ENCODE measurements around the gene CDH4.

CDH4 gene

GRCh38 chr20:61435823-61436220 lies 183.8 kb downstream of the CDH4 start:
- TF ChIP-seq CTCF (IDR thresholded peaks at IDR 0.05; ENCODE audit: low read length, missing control alignments), result no peak
- no peak for DNase-seq (ENCODE audit: low read depth)
- H3K4me3 ChIP-seq (replicated peaks; ENCODE audit: low read depth, low read length), result no peak overlapping the region

DNA sequence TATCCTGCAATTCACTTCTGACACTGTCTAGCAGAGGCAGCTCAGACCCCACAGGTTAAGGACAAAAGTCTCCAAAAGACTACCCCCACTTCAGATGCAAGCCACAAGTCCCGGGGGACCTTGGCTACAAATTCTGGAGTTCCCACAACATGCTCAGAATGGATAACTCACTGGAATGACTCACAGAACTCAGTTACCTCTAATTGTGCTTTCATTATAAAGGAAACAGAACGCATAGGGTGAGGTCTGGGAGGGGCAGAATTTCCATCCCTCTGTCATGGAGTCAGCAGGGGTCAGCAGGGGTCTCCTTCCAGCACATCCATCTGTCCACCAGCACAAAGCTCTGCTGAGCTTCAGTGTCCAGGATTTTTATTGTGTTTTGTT lies 184.2 kb downstream of the CDH4 start:
- no peak for TF ChIP-seq CTCF (IDR thresholded peaks at IDR 0.05; ENCODE audit: low read length, missing control alignments)
- H3K4me3 ChIP-seq (replicated peaks; ENCODE audit: low read depth, low read length), result no peak overlapping the region
- peak; percentile 63 for DNase-seq (ENCODE audit: low read depth)

- no peak for TF ChIP-seq CTCF (IDR thresholded peaks at IDR 0.05; ENCODE audit: low read length, missing control alignments)
- no peak overlapping the region for H3K4me3 ChIP-seq (replicated peaks; ENCODE audit: low read depth, low read length)
- DNase-seq (ENCODE audit: low read depth), result peak; percentile 83
Observed at GRCh38 chr20:61436667-61437279, 184.7 kb downstream of the CDH4 start.

DNA sequence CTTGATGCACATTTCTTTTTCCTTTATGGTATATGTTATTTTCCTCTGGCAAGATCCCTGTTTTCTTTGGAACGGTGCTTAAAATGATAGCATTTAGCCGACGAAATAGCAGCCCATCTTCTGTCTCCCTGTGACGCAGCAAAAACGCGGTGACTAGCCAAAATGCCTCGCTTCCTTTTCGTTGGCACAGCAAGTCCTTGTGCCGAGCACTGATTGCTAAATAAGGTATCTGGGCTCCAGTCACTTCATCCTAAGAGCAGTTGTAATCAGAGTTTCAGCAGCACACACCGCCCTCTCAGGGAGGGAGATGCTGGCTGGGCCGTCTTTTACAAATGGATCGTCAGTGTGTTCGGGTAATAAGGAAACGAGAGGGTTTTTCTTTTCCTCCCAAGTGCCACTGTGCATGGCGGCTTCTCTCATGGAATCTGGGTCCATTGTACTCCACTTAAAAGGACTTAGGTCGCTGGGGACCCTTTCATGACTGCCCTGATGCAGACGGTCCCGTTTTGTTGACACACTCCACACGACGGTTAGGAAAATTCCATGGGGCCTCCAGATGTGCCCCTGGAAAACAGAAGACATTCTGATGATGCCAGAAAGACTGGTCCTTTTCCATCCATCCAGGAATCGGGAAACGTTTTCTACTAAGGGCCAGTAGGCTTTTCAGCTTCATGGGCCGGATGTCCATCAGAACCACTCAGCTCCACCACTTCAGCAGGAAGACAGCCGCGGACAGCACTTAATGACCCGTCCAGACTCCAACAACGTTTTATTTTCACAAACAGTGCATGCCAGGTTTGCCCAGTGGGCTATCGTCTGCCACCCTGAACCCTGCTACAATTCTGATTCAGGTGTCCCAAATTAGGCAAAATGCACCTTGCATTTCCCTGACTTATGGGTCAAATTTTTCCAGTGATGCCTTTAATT lies 185.5 kb downstream of the CDH4 start:
- no peak overlapping the region for H3K4me3 ChIP-seq (replicated peaks; ENCODE audit: low read depth, low read length)
- peak; percentile 95 for DNase-seq (ENCODE audit: low read depth)

DNA sequence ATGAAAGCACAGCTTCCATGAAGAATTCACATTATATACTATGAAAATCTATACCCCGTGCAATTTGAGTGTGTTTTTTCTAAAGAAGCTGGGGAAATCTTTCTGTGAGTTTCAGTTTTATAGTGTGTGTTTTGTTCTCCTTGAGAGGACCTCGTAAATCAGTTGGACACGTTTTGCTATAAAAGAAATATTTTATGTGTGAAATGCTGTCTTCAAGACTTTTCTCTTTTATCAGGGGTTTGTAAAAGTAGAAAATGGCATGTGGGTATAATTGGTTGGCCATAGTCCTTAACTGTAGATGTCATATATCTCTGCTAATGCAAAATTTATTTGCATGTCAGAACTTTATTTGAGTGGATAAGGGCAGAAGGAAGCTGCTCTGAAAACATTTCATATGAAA lies 186.2 kb downstream of the CDH4 start:
- no peak for TF ChIP-seq CTCF (IDR thresholded peaks at IDR 0.05; ENCODE audit: low read length, missing control alignments)
- no peak for DNase-seq (ENCODE audit: low read depth)
- no peak overlapping the region for H3K4me3 ChIP-seq (replicated peaks; ENCODE audit: low read depth, low read length)

More for the DNA sequence above, 185.5 kb downstream of the CDH4 start:
- TF ChIP-seq CTCF (IDR thresholded peaks at IDR 0.05; ENCODE audit: low read length, missing control alignments), result no peak

DNA sequence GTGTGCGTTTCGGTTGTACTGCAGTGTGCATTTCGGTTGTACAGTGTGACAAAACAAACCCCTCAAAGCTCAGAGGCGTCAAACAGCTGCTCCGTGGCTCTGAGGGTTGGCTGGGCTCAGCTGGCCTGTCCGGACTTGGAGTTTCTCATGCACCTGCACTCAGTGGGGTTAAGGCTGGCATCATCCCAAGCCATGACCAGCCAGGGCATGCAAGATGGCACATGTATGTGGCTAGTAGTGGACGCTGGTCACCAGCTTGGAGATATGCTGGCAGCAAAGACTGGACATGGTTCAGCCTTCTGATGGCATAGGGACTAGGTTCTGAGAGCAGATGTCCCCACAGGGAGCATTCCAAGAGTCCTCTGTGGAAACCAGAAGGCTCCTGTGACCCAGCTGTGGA lies 187.2 kb downstream of the CDH4 start:
- no peak for DNase-seq (ENCODE audit: low read depth)
- no peak overlapping the region for H3K4me3 ChIP-seq (replicated peaks; ENCODE audit: low read depth, low read length)
- TF ChIP-seq CTCF (IDR thresholded peaks at IDR 0.05; ENCODE audit: low read length, missing control alignments), result no peak
